SK-N-SH treated with all-trans-retinoic acid at 6 μM for 48 hours (cell line): ENCODE data around the gene SYTL1.

Experiments used
- ATAC-seq: fragments of 200-7000 bp; cut with Tn5 transposase; 3 replicates; pipeline ENCODE4 v1.9.1; 2020; ENCODE audit warnings: mild to moderate bottlenecking, moderate library complexity
- BACH2 ChIP-seq: fragments of 250-450 bp; sonication (Bioruptor Pico); IDR thresholded peaks from 2 replicates; pipeline ENCODE4 v1.9.0; 2021; ENCODE audit warnings: mild to moderate bottlenecking, borderline replicate concordance
- CSDC2 ChIP-seq: fragments of 250-450 bp; sonication (Bioruptor Pico); IDR thresholded peaks from 2 replicates; pipeline ENCODE4 v1.5.0; 2020; ENCODE audit warnings: mild to moderate bottlenecking, moderate library complexity
- ESRRG ChIP-seq: fragments of 250-450 bp; sonication (Bioruptor Pico); IDR thresholded peaks from 2 replicates; pipeline ENCODE4 v1.6.1; 2021; ENCODE audit warnings: mild to moderate bottlenecking
- GLIS3 ChIP-seq: fragments of 250-450 bp; sonication (Bioruptor Pico); IDR thresholded peaks from 2 replicates; pipeline ENCODE4 v1.5.0; 2020; ENCODE audit warnings: mild to moderate bottlenecking, moderate library complexity
- ISL1 ChIP-seq: fragments of 250-450 bp; sonication (Bioruptor Pico); IDR thresholded peaks from 2 replicates; pipeline ENCODE4 v2.1.2; 2022; ENCODE audit warnings: mild to moderate bottlenecking, moderate library complexity
- OSR1 ChIP-seq: fragments of 250-450 bp; sonication (Bioruptor Pico); IDR thresholded peaks from 2 replicates; pipeline ENCODE4 v1.8.0; 2022; ENCODE audit warnings: moderate library complexity, mild to moderate bottlenecking, inconsistent platforms
- PPARA ChIP-seq: fragments of 250-450 bp; sonication (Bioruptor Pico); IDR thresholded peaks from 2 replicates; pipeline ENCODE4 v1.5.0; 2020; ENCODE audit warnings: mild to moderate bottlenecking, borderline replicate concordance
- SNAI2 ChIP-seq: fragments of 250-450 bp; sonication (Bioruptor Pico); IDR thresholded peaks from 2 replicates; pipeline ENCODE4 v1.5.0; 2020; ENCODE audit warnings: mild to moderate bottlenecking, moderate library complexity
- TCF4 ChIP-seq: fragments of 250-450 bp; sonication (Bioruptor Pico); IDR thresholded peaks from 2 replicates; pipeline ENCODE4 v1.8.0; 2021; ENCODE audit warnings: mild to moderate bottlenecking, moderate library complexity, borderline replicate concordance
- TOX ChIP-seq: fragments of 250-450 bp; sonication (Bioruptor Pico); IDR thresholded peaks from 2 replicates; pipeline ENCODE4 v1.8.0; 2021; ENCODE audit warnings: mild to moderate bottlenecking, moderate library complexity, borderline replicate concordance
- ZC3H10 ChIP-seq: fragments of 250-450 bp; sonication (Bioruptor Pico); IDR thresholded peaks from 2 replicates; pipeline ENCODE4 v1.5.1; 2021; ENCODE audit warnings: mild to moderate bottlenecking, moderate library complexity
- ZFP3 ChIP-seq: fragments of 250-450 bp; sonication (Bioruptor Pico); IDR thresholded peaks from 2 replicates; pipeline ENCODE4 v1.5.0; 2020; ENCODE audit warnings: mild to moderate bottlenecking, moderate library complexity
- ZNF565 ChIP-seq: fragments of 450-650 bp; formaldehyde crosslinking; conservative IDR thresholded peaks from 2 replicates; pipeline ENCODE4 v1.5.0; 2020; ENCODE audit warnings: low read depth, mild to moderate bottlenecking, moderate library complexity
- ZNF70 ChIP-seq: fragments of 450-650 bp; formaldehyde crosslinking; IDR thresholded peaks from 2 replicates; pipeline ENCODE4 v1.5.0; 2020; ENCODE audit warnings: mild to moderate bottlenecking, moderate library complexity
- ZNF8 ChIP-seq: fragments of 450-650 bp; formaldehyde crosslinking; IDR thresholded peaks from 2 replicates; pipeline ENCODE4 v1.5.0; 2020; ENCODE audit warnings: mild to moderate bottlenecking, moderate library complexity
- TF ChIP-seq, protein P1 (sequence below): fragments of 250-450 bp; sonication (Bioruptor Pico); IDR thresholded peaks from 2 replicates; pipeline ENCODE4 v1.8.0; 2021; ENCODE audit warnings: low read depth, mild to moderate bottlenecking, moderate library complexity, borderline replicate concordance
- TF ChIP-seq, protein P2 (sequence below): fragments of 250-450 bp; sonication (Bioruptor Pico); IDR thresholded peaks from 2 replicates; pipeline ENCODE4 v1.5.0; 2020; ENCODE audit warnings: mild to moderate bottlenecking, moderate library complexity
- TF ChIP-seq, protein P3 (sequence below): fragments of 250-450 bp; sonication (Bioruptor Pico); IDR thresholded peaks from 2 replicates; pipeline ENCODE4 v1.5.1; 2021; ENCODE audit warnings: mild to moderate bottlenecking, moderate library complexity
- TF ChIP-seq, protein P4 (sequence below): fragments of 250-450 bp; sonication (Bioruptor Pico); IDR thresholded peaks from 2 replicates; pipeline ENCODE4 v1.5.1; 2020; ENCODE audit warnings: low read depth, mild to moderate bottlenecking, moderate library complexity

The SYTL1 gene

DNA sequence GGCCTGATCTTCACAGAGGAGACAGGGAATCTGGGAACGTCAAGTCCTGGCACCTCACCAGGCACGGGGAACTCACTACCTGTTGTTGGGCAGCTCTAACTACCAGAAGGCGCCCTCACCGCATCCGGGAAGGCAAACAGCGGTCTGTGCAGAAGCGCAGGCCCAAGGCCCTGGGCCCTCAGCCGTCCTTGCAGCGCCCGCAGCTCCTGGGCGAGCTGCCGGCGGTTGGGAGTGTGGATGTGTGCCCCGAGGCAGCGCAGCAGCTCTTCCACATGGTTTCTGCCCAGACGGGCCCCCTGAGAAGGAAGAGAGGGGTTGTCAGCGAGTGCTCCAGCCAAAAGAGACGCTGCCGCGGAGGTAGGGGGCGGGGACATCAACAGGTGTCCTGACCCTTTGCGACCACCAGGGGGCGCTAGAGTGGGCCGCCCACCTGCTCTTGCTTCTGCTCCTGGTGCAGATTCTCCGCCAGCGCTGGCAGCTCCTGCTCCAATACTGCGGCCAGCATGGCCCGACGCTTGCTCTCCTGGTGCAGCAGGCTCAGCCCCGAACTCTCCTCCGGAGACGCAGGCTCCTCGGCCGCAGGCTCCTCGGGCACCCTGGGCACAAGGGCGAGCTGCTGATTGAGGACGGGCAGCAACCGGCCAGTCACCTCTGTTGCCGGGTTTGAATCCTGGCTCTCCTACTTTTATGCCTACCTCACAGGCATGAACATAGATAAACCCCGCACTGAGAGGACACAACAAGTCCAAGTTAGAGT lies 15.6 kb downstream of the SYTL1 start:
- no peak for TF ChIP-seq BACH2 (CRISPR knock-in tag)
- peak; percentile 91 for ATAC-seq

DNA sequence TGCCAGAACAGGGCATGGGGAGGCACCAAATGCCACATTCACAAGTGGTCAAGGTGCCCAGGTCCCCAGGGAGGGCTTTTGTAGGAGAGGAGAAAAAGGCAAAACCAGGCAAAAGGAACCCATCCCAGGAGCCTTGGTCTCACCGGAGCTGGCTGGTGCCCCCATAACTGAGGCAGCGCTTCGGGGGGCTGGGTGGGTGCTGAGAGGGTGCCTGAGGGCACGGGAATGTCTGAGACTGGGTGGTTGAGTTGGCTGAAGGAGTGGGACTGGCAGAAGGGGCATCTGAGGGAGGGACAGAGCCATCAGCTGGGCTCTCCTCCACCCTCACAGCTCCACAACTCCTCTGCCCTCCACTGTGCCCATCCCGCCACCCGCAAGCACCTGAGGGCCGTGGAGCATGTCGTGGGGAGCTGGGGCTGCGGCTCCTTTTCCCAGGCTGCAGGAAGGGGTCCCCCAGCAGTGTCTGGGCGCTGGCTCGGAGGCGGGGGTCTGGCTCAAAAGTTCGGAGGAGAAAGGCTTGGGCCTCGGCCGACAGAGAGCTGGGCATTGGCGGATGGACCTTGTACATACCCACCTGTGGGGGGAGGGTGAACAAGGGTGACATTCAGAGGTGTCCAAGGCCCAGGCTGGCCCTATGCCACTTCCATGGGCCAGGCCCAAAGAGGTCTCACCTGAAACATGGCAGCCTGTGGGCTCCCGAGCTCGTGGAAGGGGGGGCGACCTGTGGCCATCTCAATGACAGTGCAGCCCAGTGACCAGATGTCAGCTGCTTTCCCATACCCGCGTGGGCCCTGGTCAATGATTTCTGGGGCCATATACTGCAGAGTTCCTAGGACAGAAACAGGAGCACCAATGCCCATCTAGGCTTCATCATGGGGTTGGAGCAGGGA lies 16.5 kb downstream of the SYTL1 start:
- TF ChIP-seq PPARA = no peak
- no peak for TF ChIP-seq ZNF8
- no peak for TF ChIP-seq ISL1 (CRISPR knock-in tag)
- TF ChIP-seq, protein P1, sequence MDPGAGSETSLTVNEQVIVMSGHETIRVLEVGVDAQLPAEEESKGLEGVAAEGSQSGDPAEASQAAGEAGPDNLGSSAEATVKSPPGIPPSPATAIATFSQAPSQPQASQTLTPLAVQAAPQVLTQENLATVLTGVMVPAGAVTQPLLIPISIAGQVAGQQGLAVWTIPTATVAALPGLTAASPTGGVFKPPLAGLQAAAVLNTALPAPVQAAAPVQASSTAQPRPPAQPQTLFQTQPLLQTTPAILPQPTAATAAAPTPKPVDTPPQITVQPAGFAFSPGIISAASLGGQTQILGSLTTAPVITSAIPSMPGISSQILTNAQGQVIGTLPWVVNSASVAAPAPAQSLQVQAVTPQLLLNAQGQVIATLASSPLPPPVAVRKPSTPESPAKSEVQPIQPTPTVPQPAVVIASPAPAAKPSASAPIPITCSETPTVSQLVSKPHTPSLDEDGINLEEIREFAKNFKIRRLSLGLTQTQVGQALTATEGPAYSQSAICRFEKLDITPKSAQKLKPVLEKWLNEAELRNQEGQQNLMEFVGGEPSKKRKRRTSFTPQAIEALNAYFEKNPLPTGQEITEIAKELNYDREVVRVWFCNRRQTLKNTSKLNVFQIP (CRISPR knock-in tag) = no peak
- TF ChIP-seq ESRRG (CRISPR knock-in tag) = no peak
- TF ChIP-seq SNAI2 = no peak
- TF ChIP-seq ZNF565 (CRISPR knock-in tag) = no peak
- no peak for TF ChIP-seq ZNF70
- no peak for TF ChIP-seq BACH2 (CRISPR knock-in tag)
- no peak for TF ChIP-seq ZFP3 (CRISPR knock-in tag)
- no peak for TF ChIP-seq GLIS3
- no peak for TF ChIP-seq TOX (CRISPR knock-in tag)
- TF ChIP-seq ZC3H10 = no peak
- TF ChIP-seq OSR1 (CRISPR knock-in tag) = no peak
- TF ChIP-seq, protein P2, sequence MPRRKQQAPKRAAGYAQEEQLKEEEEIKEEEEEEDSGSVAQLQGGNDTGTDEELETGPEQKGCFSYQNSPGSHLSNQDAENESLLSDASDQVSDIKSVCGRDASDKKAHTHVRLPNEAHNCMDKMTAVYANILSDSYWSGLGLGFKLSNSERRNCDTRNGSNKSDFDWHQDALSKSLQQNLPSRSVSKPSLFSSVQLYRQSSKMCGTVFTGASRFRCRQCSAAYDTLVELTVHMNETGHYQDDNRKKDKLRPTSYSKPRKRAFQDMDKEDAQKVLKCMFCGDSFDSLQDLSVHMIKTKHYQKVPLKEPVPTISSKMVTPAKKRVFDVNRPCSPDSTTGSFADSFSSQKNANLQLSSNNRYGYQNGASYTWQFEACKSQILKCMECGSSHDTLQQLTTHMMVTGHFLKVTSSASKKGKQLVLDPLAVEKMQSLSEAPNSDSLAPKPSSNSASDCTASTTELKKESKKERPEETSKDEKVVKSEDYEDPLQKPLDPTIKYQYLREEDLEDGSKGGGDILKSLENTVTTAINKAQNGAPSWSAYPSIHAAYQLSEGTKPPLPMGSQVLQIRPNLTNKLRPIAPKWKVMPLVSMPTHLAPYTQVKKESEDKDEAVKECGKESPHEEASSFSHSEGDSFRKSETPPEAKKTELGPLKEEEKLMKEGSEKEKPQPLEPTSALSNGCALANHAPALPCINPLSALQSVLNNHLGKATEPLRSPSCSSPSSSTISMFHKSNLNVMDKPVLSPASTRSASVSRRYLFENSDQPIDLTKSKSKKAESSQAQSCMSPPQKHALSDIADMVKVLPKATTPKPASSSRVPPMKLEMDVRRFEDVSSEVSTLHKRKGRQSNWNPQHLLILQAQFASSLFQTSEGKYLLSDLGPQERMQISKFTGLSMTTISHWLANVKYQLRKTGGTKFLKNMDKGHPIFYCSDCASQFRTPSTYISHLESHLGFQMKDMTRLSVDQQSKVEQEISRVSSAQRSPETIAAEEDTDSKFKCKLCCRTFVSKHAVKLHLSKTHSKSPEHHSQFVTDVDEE (CRISPR knock-in tag) = no peak
- no peak for ATAC-seq

DNA sequence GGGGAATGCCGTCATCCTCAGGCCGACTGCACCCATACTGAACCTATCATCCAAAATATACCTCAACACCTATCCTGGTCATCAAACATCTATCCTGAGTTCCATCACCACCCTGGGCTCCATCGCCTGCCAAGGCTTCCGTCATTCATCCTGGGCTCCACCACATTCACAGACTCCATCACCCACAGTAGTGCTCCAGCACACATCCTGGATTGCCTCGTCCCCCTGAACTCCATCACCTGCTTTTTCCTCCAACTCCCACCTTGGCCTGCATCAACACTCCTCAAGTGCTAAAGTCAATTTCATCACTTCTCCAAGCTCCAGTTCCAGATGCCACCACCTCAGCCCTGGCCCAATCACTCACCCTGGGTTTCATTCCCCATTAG lies 17.1 kb downstream of the SYTL1 start:
- no peak for ATAC-seq
- TF ChIP-seq GLIS3 (no peak), OSR1 (CRISPR knock-in tag) (no peak), CSDC2 (no peak), ZNF70 (no peak), SNAI2 (no peak), BACH2 (CRISPR knock-in tag) (no peak), ISL1 (CRISPR knock-in tag) (no peak), TCF4 (no peak), ZNF565 (CRISPR knock-in tag) (no peak), ZNF8 (no peak)
- TF ChIP-seq, protein P1 (CRISPR knock-in tag) = no peak
- TF ChIP-seq, protein P3, sequence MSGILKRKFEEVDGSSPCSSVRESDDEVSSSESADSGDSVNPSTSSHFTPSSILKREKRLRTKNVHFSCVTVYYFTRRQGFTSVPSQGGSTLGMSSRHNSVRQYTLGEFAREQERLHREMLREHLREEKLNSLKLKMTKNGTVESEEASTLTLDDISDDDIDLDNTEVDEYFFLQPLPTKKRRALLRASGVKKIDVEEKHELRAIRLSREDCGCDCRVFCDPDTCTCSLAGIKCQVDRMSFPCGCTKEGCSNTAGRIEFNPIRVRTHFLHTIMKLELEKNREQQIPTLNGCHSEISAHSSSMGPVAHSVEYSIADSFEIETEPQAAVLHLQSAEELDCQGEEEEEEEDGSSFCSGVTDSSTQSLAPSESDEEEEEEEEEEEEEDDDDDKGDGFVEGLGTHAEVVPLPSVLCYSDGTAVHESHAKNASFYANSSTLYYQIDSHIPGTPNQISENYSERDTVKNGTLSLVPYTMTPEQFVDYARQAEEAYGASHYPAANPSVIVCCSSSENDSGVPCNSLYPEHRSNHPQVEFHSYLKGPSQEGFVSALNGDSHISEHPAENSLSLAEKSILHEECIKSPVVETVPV (CRISPR knock-in tag) = no peak
- TF ChIP-seq, protein P4, sequence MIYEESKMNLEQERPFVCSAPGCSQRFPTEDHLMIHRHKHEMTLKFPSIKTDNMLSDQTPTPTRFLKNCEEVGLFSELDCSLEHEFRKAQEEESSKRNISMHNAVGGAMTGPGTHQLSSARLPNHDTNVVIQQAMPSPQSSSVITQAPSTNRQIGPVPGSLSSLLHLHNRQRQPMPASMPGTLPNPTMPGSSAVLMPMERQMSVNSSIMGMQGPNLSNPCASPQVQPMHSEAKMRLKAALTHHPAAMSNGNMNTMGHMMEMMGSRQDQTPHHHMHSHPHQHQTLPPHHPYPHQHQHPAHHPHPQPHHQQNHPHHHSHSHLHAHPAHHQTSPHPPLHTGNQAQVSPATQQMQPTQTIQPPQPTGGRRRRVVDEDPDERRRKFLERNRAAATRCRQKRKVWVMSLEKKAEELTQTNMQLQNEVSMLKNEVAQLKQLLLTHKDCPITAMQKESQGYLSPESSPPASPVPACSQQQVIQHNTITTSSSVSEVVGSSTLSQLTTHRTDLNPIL (CRISPR knock-in tag) = no peak
- TF ChIP-seq, protein P2 (CRISPR knock-in tag) = no peak
